Colonic mucosa (tissue), 4 donors: ENCODE data around the gene ISYNA1. TPM values are rescaled to one million over a fixed set of nuclear protein-coding genes. Genes with fewer than 3 reads are reported as not detected.

Experiments used
- DNase-seq: peaks from one replicate; pipeline ENCODE4 v3.0.0-alpha.2; 2020
- H3K27ac ChIP-seq: fragments of 200-600 bp; one replicate; pipeline ENCODE4 v1.8.0; 2021
- H3K27me3 ChIP-seq: fragments of 200-600 bp; one replicate; pipeline ENCODE4 v1.8.0; 2021
- H3K36me3 ChIP-seq: fragments of 200-600 bp; one replicate; pipeline ENCODE4 v1.8.0; 2021
- H3K4me1 ChIP-seq: fragments of 200-600 bp; one replicate; pipeline ENCODE4 v1.8.0; 2021; ENCODE audit warnings: mild to moderate bottlenecking
- H3K4me3 ChIP-seq: fragments of 200-600 bp; one replicate; pipeline ENCODE4 v1.8.0; 2021
- H3K9ac ChIP-seq, 2 donors: one replicate each; pipeline ENCODE4 v1.7.0; 2013; ENCODE audit warnings: control low read depth in 2 of 2, low read depth in 2 of 2, low read length in 2 of 2
- H3K9me3 ChIP-seq: fragments of 200-600 bp; one replicate; pipeline ENCODE4 v1.8.0; 2021
- CTCF ChIP-seq: fragments of 200-600 bp; IDR thresholded peaks from one replicate; pipeline ENCODE4 v1.8.0; 2022; ENCODE audit warnings: antibody characterized with exemption, mild to moderate bottlenecking
- intact Hi-C: fragments of 100-400 bp; cut with DNase I; formaldehyde crosslinking; loops from one replicate; pipeline ENCODE4 v1.14.1; 2022
- total RNA-seq, 2 donors: library from RNA; stranded (reverse); fragmentation: NEBNext Ultra II Directional in 1 of 2; extraction: Animal tissue kit (Norgen Biotek cat#: 25700) in 1 of 2; gene quantifications; one replicate each; pipeline ENCODE4 v1.2.1, GENCODE V29; 2021
- donor health status: healthy.
- donor health status: DM: no; HTN: no; CAD: no.
- donor health status: DM: no; HTN: no; CAD: no.

Gene ISYNA1
- total RNA-seq, 2 donors from 2014 or later: 17.7 to 25.7 TPM

GRCh38 chr19:18435178-18435841 lies 2.6 kb downstream of the ISYNA1 start:
- Histone ChIP-seq H3K4me1 (peaks cover 8% of the 10 kb centered on the region), H3K9ac (no peak overlapping the region), H3K27ac (no peak overlapping the region), H3K27me3 (no peaks in the 10 kb centered on the region), H3K4me3 (no peak overlapping the region), H3K36me3 (no peaks in the 10 kb centered on the region), H3K9me3 (no peaks in the 10 kb centered on the region)
- intact Hi-C loops: no loop called here
- DNase-seq: no peak
- TF ChIP-seq CTCF: no peak

GRCh38 chr19:18434411-18435175 lies 3.3 kb downstream of the ISYNA1 start:
- Histone ChIP-seq H3K36me3 (no peaks in the 10 kb centered on the region), H3K9ac (no peak overlapping the region), H3K4me3 (no peak overlapping the region), H3K9me3 (no peaks in the 10 kb centered on the region), H3K27ac (no peak overlapping the region), H3K27me3 (no peaks in the 10 kb centered on the region), H3K4me1 (peaks cover 8% of the 10 kb centered on the region)
- intact Hi-C loops: no loop called here
- no peak for DNase-seq
- no peak for TF ChIP-seq CTCF

- H3K9me3 ChIP-seq: no peaks in the 10 kb centered on the region
- intact Hi-C loops: no loop called here
- peak overlapping the region in 1 of 2 donors; percentile 35 for H3K9ac ChIP-seq
- H3K4me1 ChIP-seq: peaks cover 14% of the 10 kb centered on the region
- TF ChIP-seq CTCF: no peak
- no peaks in the 10 kb centered on the region for H3K27me3 ChIP-seq
- H3K36me3 ChIP-seq: no peaks in the 10 kb centered on the region
- peak overlapping the region; percentile 22 for H3K4me3 ChIP-seq
- no peak overlapping the region for H3K27ac ChIP-seq
- no peak for DNase-seq
Observed at GRCh38 chr19:18433735-18434398, 4.1 kb downstream of the ISYNA1 start.

- peaks cover 8% of the 10 kb centered on the region for H3K4me1 ChIP-seq
- peak overlapping the region; percentile 22 for H3K4me3 ChIP-seq
- intact Hi-C loops: no loop called here
- peak overlapping the region in 1 of 2 donors; percentile 60 for H3K9ac ChIP-seq
- no peak for TF ChIP-seq CTCF
- no peak for DNase-seq
- no peak overlapping the region for H3K27ac ChIP-seq
- no peaks in the 10 kb centered on the region for H3K27me3 ChIP-seq
- H3K9me3 ChIP-seq: no peaks in the 10 kb centered on the region
- H3K36me3 ChIP-seq: no peaks in the 10 kb centered on the region
Observed at GRCh38 chr19:18433015-18433691, 4.8 kb downstream of the ISYNA1 start.

GRCh38 chr19:18432275-18433014 lies 5.5 kb downstream of the ISYNA1 start:
- no peak for DNase-seq
- Histone ChIP-seq H3K4me3 (no peak overlapping the region), H3K36me3 (no peaks in the 10 kb centered on the region), H3K27me3 (no peaks in the 10 kb centered on the region), H3K4me1 (peaks cover 8% of the 10 kb centered on the region), H3K9ac (peak overlapping the region; percentile 14 to 60), H3K27ac (no peak overlapping the region), H3K9me3 (no peaks in the 10 kb centered on the region)
- no peak for TF ChIP-seq CTCF
- intact Hi-C loops: no loop called here
